HK-2 (cell line): ENCODE measurements around the gene PLEKHG2.
A peak's percentile ranks its signal among the peaks of the same experiment; 100 is the strongest.
"Not testable (repeated sequence)": the region's sequence is repeated elsewhere in the genome, so short reads cannot be mapped to it uniquely, and the experiment has no call there.

Experiments
- DNase-seq: peaks from one replicate; pipeline ENCODE4 v3.0.0-alpha.2; 2018; ENCODE audit not compliant: unreplicated experiment

PLEKHG2 gene

GRCh38 chr19:39412100-39412866, at the start of gene PLEKHG2:
TSS of gene PLEKHG2 (plus strand) at chr19:39412669. CDS start at chr19:39414087, 1,418 bp downstream.
- peak; percentile 99 for DNase-seq

- DNase-seq: no peak
Measured at GRCh38 chr19:39362682-39363657, 49.5 kb upstream of the PLEKHG2 start.

- no peak for DNase-seq
Measured at GRCh38 chr19:39363901-39364457, 48.5 kb upstream of the PLEKHG2 start.

- DNase-seq: no peak
Measured at GRCh38 chr19:39365531-39365930, 46.9 kb upstream of the PLEKHG2 start.

GRCh38 chr19:39369200-39369599, 43.3 kb upstream of the PLEKHG2 start:
- no peak for DNase-seq

GRCh38 chr19:39370735-39371134, 41.7 kb upstream of the PLEKHG2 start:
- no peak for DNase-seq

GRCh38 chr19:39372047-39372802, 40.2 kb upstream of the PLEKHG2 start:
- DNase-seq: no peak

GRCh38 chr19:39372941-39373340, 39.5 kb upstream of the PLEKHG2 start:
- DNase-seq: no peak

GRCh38 chr19:39375929-39376328, 36.5 kb upstream of the PLEKHG2 start:
- no peak for DNase-seq

GRCh38 chr19:39377373-39378362, 34.8 kb upstream of the PLEKHG2 start:
- DNase-seq: no peak

GRCh38 chr19:39379366-39379765, 33.1 kb upstream of the PLEKHG2 start:
- not testable (repeated sequence) for DNase-seq

- DNase-seq: no peak
Measured at GRCh38 chr19:39379865-39380396, 32.5 kb upstream of the PLEKHG2 start.

- no peak for DNase-seq
Measured at GRCh38 chr19:39380521-39381502, 31.7 kb upstream of the PLEKHG2 start.

- DNase-seq: no peak
Measured at GRCh38 chr19:39381910-39382611, 30.4 kb upstream of the PLEKHG2 start.

- DNase-seq: no peak
Measured at GRCh38 chr19:39382991-39383828, 29.3 kb upstream of the PLEKHG2 start.

GRCh38 chr19:39384839-39385568, 27.5 kb upstream of the PLEKHG2 start:
- no peak for DNase-seq
